ENCODE data around the gene ALOX5.
"Not testable (repeated sequence)": the region's sequence is repeated elsewhere in the genome, so short reads cannot be mapped to it uniquely, and the experiment has no call there.

ALOX5 gene

DNA sequence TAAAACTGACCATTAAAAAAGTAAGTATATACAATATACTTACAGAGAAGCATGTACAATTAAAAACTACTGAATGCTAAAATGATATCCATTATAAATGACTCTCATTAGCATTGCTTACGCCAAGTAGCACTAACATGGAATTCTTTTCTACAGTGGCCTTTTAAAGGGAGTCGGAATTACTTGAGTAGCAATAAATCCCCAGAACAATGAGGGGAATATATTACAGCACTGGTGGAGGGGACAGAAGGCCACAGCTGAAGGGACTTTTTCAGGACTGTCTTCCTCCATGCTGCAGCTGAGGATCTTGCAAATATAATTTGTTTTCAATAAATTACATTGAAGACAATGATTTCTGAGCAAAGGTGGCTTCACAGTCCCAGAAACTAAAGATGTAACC lies 97.0 kb downstream of the ALOX5 start:
- no peak for DNase-seq

DNA sequence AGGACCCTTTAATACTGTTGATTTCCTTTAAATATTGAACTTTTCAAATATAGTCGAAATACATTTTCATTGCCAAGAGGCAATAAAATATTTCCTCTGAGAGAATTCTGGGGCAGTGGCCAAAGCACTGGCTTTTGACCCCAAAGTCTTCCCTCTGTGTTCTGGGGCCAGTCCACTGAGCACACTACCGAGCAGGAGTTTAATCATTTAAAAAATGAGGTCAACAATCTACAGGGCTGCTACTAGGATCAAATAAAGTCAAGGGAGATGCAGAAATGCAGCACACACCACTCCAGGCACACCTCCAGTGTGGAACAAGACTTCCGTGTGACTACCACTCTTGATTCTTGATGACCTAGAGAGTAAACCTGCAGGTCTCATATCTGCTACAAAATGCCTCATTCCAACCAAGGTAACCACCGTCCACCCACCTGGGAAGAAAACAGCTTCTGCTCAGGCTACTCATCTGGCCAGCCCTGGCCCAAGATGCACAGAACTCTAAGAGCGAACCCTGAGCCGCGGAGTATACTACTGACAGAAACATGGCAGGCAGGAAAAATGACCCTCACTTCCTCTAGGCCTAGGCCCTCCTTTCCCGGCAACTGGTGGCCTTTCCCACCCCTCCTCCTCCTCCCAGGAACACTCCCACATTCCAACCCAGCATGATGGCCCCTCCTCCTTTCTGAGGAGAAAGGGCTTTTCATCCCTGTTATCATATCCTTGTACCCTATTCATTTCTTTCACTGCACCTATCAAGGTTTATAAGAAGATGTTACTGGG lies 97.7 kb downstream of the ALOX5 start:
- no peak for DNase-seq

DNA sequence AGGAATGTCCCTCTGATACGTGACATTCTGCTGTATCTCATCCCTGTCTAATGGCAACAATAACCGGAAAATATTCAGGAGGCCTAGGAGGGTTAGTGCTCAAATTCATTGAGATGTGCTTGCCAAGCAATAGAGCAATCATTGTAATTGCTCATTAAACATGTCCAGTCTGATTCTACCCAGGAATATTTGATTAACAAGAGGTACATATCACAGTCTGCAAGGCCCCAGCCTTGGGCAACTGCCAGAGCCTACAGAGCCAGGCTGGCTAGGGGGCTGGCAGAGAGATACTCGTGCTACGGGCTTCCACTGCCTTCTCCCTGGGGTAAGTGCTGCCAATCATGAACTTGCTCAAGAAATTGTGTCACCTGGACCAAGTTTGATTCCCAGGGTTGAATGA lies 99.1 kb downstream of the ALOX5 start:
- no peak for DNase-seq

- DNase-seq: no peak
Observed at GRCh38 chr10:45476559-45476958, 102.5 kb downstream of the ALOX5 start.

DNA sequence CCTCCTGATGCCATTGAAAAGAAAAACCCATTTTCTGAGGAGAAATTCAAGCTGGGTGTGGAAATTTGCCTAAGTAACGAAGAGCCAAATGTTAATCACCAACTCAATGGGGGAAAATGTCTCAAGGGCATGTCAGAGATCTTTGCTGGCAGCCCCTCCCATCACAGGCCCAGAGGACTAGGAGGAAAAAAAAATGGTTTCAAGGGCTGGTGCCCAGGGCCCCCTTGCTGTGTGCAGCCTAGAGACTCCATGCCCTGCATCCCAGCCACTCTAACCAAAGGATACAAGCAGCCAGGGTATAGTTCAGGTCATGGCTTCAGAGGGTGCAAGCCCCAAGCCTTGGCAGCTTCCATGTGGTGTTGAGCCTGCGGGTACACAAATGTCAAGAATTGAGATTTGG lies 106.3 kb downstream of the ALOX5 start:
- no peak for DNase-seq

GRCh38 chr10:45481100-45481499 lies 107.1 kb downstream of the ALOX5 start:
- not testable (repeated sequence) for DNase-seq

DNA sequence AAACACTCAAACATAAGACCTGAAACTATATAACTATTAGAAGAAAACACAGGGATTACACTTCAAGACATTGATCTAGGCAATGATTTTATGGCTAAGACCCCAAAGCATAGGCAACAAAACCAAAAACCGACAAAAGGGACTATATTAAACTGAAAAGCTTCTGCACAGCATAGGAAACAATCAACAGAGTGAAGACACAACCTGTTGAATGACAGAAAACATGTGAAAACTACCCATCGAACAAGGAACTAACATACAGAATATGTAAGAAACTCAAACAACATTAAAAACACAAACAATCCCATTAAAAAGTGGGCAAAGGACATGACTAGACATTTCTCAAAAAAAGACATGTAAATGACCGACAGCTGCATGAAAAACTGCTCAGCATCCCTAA lies 109.0 kb downstream of the ALOX5 start:
- DNase-seq: no peak

GRCh38 chr10:45487735-45488134 lies 113.7 kb downstream of the ALOX5 start:
- DNase-seq: no peak

DNA sequence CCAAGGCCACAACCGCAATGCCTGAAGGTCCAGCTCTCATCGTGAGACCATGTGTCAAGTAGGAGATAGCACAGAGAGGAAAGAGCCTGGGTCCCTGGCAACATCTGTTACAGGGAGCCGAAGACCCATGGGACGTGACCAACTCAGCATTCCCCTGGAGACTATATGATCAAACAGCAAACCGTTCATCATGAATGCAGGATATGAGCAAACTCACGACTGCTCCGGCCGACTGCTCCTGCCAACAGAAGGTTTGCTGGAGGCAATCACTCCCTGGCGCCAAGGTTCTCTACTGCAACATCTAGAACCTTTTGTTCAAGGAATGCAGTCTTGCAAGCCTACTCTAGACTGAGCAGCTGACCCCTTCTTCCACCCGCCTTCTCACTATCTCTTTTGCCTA lies 114.3 kb downstream of the ALOX5 start:
- no peak for DNase-seq

DNA sequence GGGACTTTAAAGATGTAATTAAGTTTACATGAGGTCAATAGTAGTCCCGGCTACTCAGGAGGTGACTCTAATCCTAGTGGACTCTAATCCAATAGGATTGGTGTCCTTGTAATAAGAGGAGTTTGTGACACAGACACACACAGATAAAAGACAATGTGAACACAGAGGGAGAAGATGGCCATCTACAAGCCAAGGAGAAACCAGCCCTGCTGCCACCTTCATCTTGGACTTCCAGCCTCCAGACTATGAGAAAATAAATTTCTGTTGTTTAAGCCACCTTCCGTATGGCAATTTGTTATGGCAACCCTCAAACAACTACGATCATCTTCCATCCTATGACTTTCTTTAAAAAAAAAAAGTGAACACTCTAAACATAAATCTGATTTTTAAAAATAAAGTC lies 116.3 kb downstream of the ALOX5 start:
- DNase-seq: no peak

- DNase-seq: no peak
Observed at GRCh38 chr10:45491061-45491460, 117.0 kb downstream of the ALOX5 start.

All from NCI-H1417 (cell line).